Left ventricle myocardium inferior (tissue), 1 donor: ENCODE data around the gene SCYL1. TPM values are rescaled to one million over a fixed set of nuclear protein-coding genes. Genes with fewer than 3 reads are reported as not detected.

Source experiments
- DNase-seq: peaks from one replicate; pipeline ENCODE4 v3.0.0-alpha.2; 2020
- H3K27ac ChIP-seq: fragments of 200-600 bp; replicated peaks from 2 replicates; pipeline ENCODE4 v1.8.0; 2021
- H3K27me3 ChIP-seq: fragments of 200-600 bp; 2 replicates; pipeline ENCODE4 v1.8.0; 2021; ENCODE audit warnings: low read depth
- H3K36me3 ChIP-seq: fragments of 200-600 bp; 2 replicates; pipeline ENCODE4 v1.8.0; 2021
- H3K4me1 ChIP-seq: fragments of 200-600 bp; 2 replicates; pipeline ENCODE4 v1.8.0; 2021
- H3K4me3 ChIP-seq: fragments of 200-600 bp; 2 replicates; pipeline ENCODE4 v1.8.0; 2021; ENCODE audit warnings: mild to moderate bottlenecking, moderate library complexity
- H3K9me3 ChIP-seq: fragments of 200-600 bp; replicated peaks from 2 replicates; pipeline ENCODE4 v1.8.0; 2021
- CTCF ChIP-seq: fragments of 200-600 bp; IDR thresholded peaks from 2 replicates; pipeline ENCODE4 v1.8.0; 2021; ENCODE audit warnings: antibody characterized with exemption, mild to moderate bottlenecking, borderline replicate concordance
- intact Hi-C: fragments of 100-400 bp; cut with micrococcal nuclease; formaldehyde crosslinking; loops from one replicate; pipeline ENCODE4 v1.11.0; 2022
- total RNA-seq: library from RNA; stranded (reverse); fragmentation: NEBNext Ultra II Directional; extraction: Animal tissue kit (Norgen Biotek cat#: 25700); gene quantifications from one replicate; pipeline ENCODE4 v1.2.1, GENCODE V29; 2021
- donor health status: DM: no; HTN: yes; CAD: no; lungs with severe emphysema.

SCYL1 gene
- total RNA-seq, 1 donor from 2014 or later: 60.2 TPM

- peaks cover 28% of the 10 kb centered on the region for H3K36me3 ChIP-seq
- H3K4me1 ChIP-seq: peaks cover 30% of the 10 kb centered on the region
- no peaks in the 10 kb centered on the region for H3K27me3 ChIP-seq
- peak overlapping the region; percentile 73 for H3K27ac ChIP-seq
- H3K4me3 ChIP-seq: peak overlapping the region; percentile 100
- DNase-seq: peak; percentile 52
- no peak for TF ChIP-seq CTCF
- no peaks in the 10 kb centered on the region for H3K9me3 ChIP-seq
- intact Hi-C loops: no loop called here
Measured at GRCh38 chr11:65524014-65524740, 706 bp upstream of the SCYL1 start.

GRCh38 chr11:65525546-65526480, 930 bp downstream of the SCYL1 start:
- TF ChIP-seq CTCF: no peak
- intact Hi-C loops: no loop called here
- DNase-seq: no peak
- peaks cover 44% of the 10 kb centered on the region for H3K36me3 ChIP-seq
- peak overlapping the region; percentile 100 for H3K4me3 ChIP-seq
- H3K27me3 ChIP-seq: no peaks in the 10 kb centered on the region
- peak overlapping the region; percentile 95 for H3K27ac ChIP-seq
- no peaks in the 10 kb centered on the region for H3K9me3 ChIP-seq
- peaks cover 30% of the 10 kb centered on the region for H3K4me1 ChIP-seq

DNA sequence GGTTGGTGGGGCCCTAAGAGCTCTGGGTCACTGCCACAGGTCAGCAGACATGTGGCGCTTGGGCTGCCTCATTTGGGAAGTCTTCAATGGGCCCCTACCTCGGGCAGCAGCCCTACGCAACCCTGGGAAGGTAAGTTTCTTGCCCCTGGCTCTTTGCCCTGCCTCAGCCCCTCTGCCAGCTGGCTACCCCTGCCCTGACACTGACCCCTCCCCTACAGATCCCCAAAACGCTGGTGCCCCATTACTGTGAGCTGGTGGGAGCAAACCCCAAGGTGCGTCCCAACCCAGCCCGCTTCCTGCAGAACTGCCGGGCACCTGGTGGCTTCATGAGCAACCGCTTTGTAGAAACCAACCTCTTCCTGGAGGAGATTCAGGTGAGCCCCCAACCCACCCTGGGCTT, 1.9 kb downstream of the SCYL1 start:
- H3K27ac ChIP-seq: no peak overlapping the region
- peak overlapping the region; percentile 100 for H3K4me3 ChIP-seq
- TF ChIP-seq CTCF: no peak
- intact Hi-C loops: no loop called here
- no peak for DNase-seq
- H3K4me1 ChIP-seq: peaks cover 30% of the 10 kb centered on the region
- H3K36me3 ChIP-seq: peaks cover 53% of the 10 kb centered on the region
- H3K9me3 ChIP-seq: no peaks in the 10 kb centered on the region
- H3K27me3 ChIP-seq: no peaks in the 10 kb centered on the region

DNA sequence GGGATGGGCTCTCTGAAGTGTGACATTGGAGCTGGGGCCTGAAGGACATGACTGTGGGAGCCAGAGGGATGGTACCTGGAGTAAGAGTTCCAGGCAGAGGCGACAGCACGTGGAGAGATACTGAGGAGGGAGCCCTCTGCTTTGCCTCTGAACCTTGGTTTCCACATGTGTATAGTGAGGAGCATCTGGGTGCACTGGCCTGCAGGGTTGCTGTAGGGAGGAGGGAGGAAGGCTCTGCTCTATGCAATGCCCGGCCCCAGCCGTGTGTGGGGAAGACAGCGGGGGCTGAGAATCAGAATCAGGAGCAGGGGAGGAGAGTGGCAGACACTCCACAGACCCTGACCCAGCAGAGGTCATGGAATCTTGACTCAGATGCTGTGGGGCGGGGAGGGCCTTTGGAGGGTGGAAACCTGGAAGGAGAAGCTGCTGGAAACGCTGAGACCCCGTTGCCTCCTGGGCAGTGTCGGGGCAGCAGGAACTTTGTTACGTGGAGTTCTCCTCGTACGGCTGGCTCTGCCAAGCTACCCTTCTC, 4.0 kb downstream of the SCYL1 start:
- no peak for TF ChIP-seq CTCF
- Histone ChIP-seq H3K9me3 (no peaks in the 10 kb centered on the region), H3K4me1 (peaks cover 29% of the 10 kb centered on the region), H3K27ac (no peak overlapping the region), H3K27me3 (no peaks in the 10 kb centered on the region), H3K36me3 (peaks cover 75% of the 10 kb centered on the region), H3K4me3 (no peak overlapping the region)
- intact Hi-C loops: no loop called here
- no peak for DNase-seq

- intact Hi-C loops: loop anchor here (10.0 kb wide), 1 partner anchor 65 kb away; the partner anchor contains the start of gene KCNK7
- Histone ChIP-seq H3K27ac (no peak overlapping the region), H3K4me3 (no peak overlapping the region), H3K4me1 (peaks cover 22% of the 10 kb centered on the region), H3K9me3 (no peaks in the 10 kb centered on the region), H3K36me3 (peaks cover 78% of the 10 kb centered on the region), H3K27me3 (no peaks in the 10 kb centered on the region)
- DNase-seq: no peak
- TF ChIP-seq CTCF: no peak
Measured at GRCh38 chr11:65529475-65530156, 4.7 kb downstream of the SCYL1 start.
